Bronchus fibroblast of lung (primary cell): ENCODE data around the gene FAM83F. TPM values are rescaled to one million over a fixed set of nuclear protein-coding genes. Genes with fewer than 3 reads are reported as not detected.

ENCODE experiments used
- total RNA-seq: library from RNA; depleted of rRNA; stranded (reverse); fragments of >200 nt; gene quantifications from 2 replicates; pipeline ENCODE4 v1.2.3, GENCODE V29; 2015

The FAM83F gene
- total RNA-seq, result under 0.01 and 0.17 TPM in 2 replicates

GRCh38 chr22:39994566-39995392 is at the start of gene FAM83F:
Gene FAM83F, plus strand, starts transcription at chr22:39994954. Its CDS starts 89 bp downstream, at chr22:39995043.

GRCh38 chr22:39959640-39960447 is 34.9 kb upstream of the FAM83F start, which contains the start of gene TMA7B:
Gene TMA7B, plus strand, starts transcription at chr22:39960397. Its CDS starts 3,978 bp downstream, at chr22:39964375.

Other genes starting within 250 kb of the FAM83F start
- not detected in 2 replicates for gene ENTHD1, start 101.2 kb upstream of the FAM83F start, total RNA-seq
- gene GRAP2, start 93.9 kb upstream of the FAM83F start, total RNA-seq, result not detected in 2 replicates
- not detected in 2 replicates for gene TMA7B, start 34.6 kb upstream of the FAM83F start, total RNA-seq
- 7.9 TPM in 2 replicates for gene TNRC6B, start 183.0 kb downstream of the FAM83F start, total RNA-seq